Gastroesophageal sphincter (tissue), 4 donors: ENCODE results near the gene OR12D2. TPM values are rescaled to one million over a fixed set of nuclear protein-coding genes. Genes with fewer than 3 reads are reported as not detected.
"Not testable (repeated sequence)": the region's sequence is repeated elsewhere in the genome, so short reads cannot be mapped to it uniquely, and the experiment has no call there.

Experiments
- ATAC-seq: fragments of 150-250 bp; one replicate; pipeline ENCODE4 v1.9.1; 2016; ENCODE audit warnings: mild to moderate bottlenecking, moderate library complexity
- H3K27ac ChIP-seq, 4 donors: fragments of 200-600 bp; sonication (generic) in 3 of 4; 1 replicate in 3 of 4; 2 replicates in 1 of 4; pipeline ENCODE4 v1.5.1; 2016 to 2019
- H3K27me3 ChIP-seq: fragments of 200-600 bp; sonication (generic); one replicate; pipeline ENCODE4 v1.5.1; 2019
- H3K36me3 ChIP-seq, 2 donors: fragments of 200-600 bp; sonication (generic); one replicate each; pipeline ENCODE4 v1.5.1; 2019; ENCODE audit warnings: control low read depth in 1 of 2
- H3K4me1 ChIP-seq, 3 donors: fragments of 200-600 bp; sonication (generic); 1 replicate in 2 of 3; 2 replicates in 1 of 3; pipeline ENCODE4 v1.5.1; 2016 to 2019; ENCODE audit warnings: control low read depth in 2 of 3
- H3K4me3 ChIP-seq, 2 donors: fragments of 200-600 bp; sonication (generic); one replicate each; pipeline ENCODE4 v1.5.1; 2019; ENCODE audit warnings: mild to moderate bottlenecking in 1 of 2, moderate library complexity in 1 of 2
- H3K9me3 ChIP-seq, 3 donors: fragments of 200-600 bp; sonication (generic); one replicate each; pipeline ENCODE4 v1.5.1; 2017 to 2019; ENCODE audit warnings: control low read depth in 2 of 3
- CTCF ChIP-seq, 4 experiments: fragments of 200-600 bp in 2 of 4; fragments of 450-650 bp in 2 of 4; sonication (generic) in 1 of 4; IDR thresholded peaks; one replicate each; pipeline ENCODE4 v1.5.1; 2017 to 2019; ENCODE audit warnings: antibody characterized with exemption in 4 of 4, mild to moderate bottlenecking in 2 of 4, moderate library complexity in 2 of 4
- EP300 ChIP-seq: sonication (generic); formaldehyde crosslinking; IDR thresholded peaks from one replicate; pipeline ENCODE4 v1.6.1; 2017; ENCODE audit warnings: antibody characterized with exemption, mild to moderate bottlenecking
- POLR2A ChIP-seq, 2 donors: fragments of 450-650 bp; IDR thresholded peaks; one replicate each; pipeline ENCODE4 v1.6.1; 2017; ENCODE audit warnings: antibody characterized with exemption in 2 of 2, mild to moderate bottlenecking in 2 of 2, moderate library complexity in 1 of 2
- POLR2AphosphoS5 ChIP-seq: sonication (generic); formaldehyde crosslinking; IDR thresholded peaks from one replicate; pipeline ENCODE4 v1.6.1; 2017; ENCODE audit warnings: antibody characterized with exemption
- WGBS, 2 donors: methylation state at CpG; one replicate each; pipeline ENCODE4 v1.1.5; 2018; ENCODE audit warnings: low coverage in 1 of 2; 5-methylcytosine and 5-hydroxymethylcytosine counted together
- total RNA-seq, 4 donors: library from RNA; depleted of rRNA; stranded (reverse); fragments of >200 nt; gene quantifications; one replicate each; pipeline ENCODE4 v1.1.0, GENCODE V29; 2016

Gene OR12D2
- total RNA-seq, 4 donors from 2014 or later: not detected

GRCh38 chr6:29439006-29439405, 43.6 kb downstream of the OR12D2 start, which contains the start of gene OR10C1:
OR10C1 (plus strand) TSS chr6:29439306; CDS start chr6:29440016, 710 bp downstream.
- ATAC-seq: no peak
- H3K27ac ChIP-seq: no peak within 1 kb of the TSS
- no peaks in the 10 kb centered on the region for H3K27me3 ChIP-seq
- H3K4me3 ChIP-seq: no peak within 1 kb of the TSS
- no peaks in the 10 kb centered on the region for H3K4me1 ChIP-seq
- H3K36me3 ChIP-seq: no peaks in the 10 kb centered on the region
- H3K9me3 ChIP-seq: peaks cover 0 to 4% (median 0%) of the 10 kb centered on the region in 3 donors
- TF ChIP-seq EP300 (no peak), POLR2A (IDR thresholded peaks at IDR 0.05) (no peak), POLR2AphosphoS5 (no peak), CTCF (IDR thresholded peaks at IDR 0.05) (no peak)

DNA sequence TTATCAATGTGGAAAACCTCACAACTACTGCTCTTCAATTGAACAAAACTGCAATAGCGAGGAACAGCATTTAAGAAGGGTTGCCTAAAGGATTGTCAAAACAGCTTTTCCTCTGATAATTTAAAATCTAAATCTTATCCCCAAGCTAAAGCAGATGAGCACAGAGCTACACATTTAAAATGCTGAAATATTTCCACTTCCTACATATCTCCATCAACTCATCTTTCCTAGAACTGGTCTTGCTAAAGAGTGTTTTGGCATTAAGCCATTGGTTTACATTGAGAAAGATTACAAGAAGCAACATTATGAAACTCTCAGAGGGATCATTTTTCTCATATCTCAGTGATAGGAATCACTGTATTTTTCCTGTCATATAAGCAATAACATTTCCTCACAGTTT, 47.3 kb downstream of the OR12D2 start:
- no peaks in the 10 kb centered on the region for H3K9me3 ChIP-seq
- no peaks in the 10 kb centered on the region for H3K27me3 ChIP-seq
- no peaks in the 10 kb centered on the region for H3K36me3 ChIP-seq
- no peaks in the 10 kb centered on the region for H3K4me1 ChIP-seq
- ATAC-seq: no peak
- WGBS, 2 donors: 67 to 78% methylated on average over 1 of the region's 1 CpG
- H3K4me3 ChIP-seq: no peak overlapping the region
- TF ChIP-seq POLR2A (IDR thresholded peaks at IDR 0.05) (no peak), CTCF (IDR thresholded peaks at IDR 0.05) (no peak), EP300 (no peak), POLR2AphosphoS5 (no peak)
- H3K27ac ChIP-seq: no peak overlapping the region

- not testable (repeated sequence) for H3K36me3 ChIP-seq, H3K4me1 ChIP-seq, H3K4me3 ChIP-seq, H3K27me3 ChIP-seq, H3K27ac ChIP-seq, ATAC-seq, H3K9me3 ChIP-seq
- WGBS, 2 donors: 67% methylated on average over 1 of the region's 1 CpG; no CpG with 5 or more reads in 1 of the 2 donors
Measured at GRCh38 chr6:29444031-29444430, 48.6 kb downstream of the OR12D2 start.

Other genes starting within 250 kb of the OR12D2 start
- gene OR2J2, start 224.7 kb upstream of the OR12D2 start, total RNA-seq: not detected
- not detected for gene OR14J1, start 93.9 kb upstream of the OR12D2 start, total RNA-seq
- gene OR5V1, start 26.8 kb upstream of the OR12D2 start, total RNA-seq: not detected
- gene OR12D3, start 20.3 kb upstream of the OR12D2 start, total RNA-seq: not detected
- gene OR12D1, start 19.3 kb downstream of the OR12D2 start, total RNA-seq: not detected
- not detected for gene OR10C1, start 43.7 kb downstream of the OR12D2 start, total RNA-seq
- gene OR11A1, start 61.4 kb downstream of the OR12D2 start, total RNA-seq: not detected
- not detected for gene OR2H1, start 61.5 kb downstream of the OR12D2 start, total RNA-seq
- not detected for gene MAS1L, start 92.3 kb downstream of the OR12D2 start, total RNA-seq
- under 1 TPM in 3 of 4 donors, not detected in 1; 0.31 to 0.47 (median 0.40) TPM for gene UBD, start 164.1 kb downstream of the OR12D2 start, total RNA-seq
- not detected for gene OR2H2, start 189.5 kb downstream of the OR12D2 start, total RNA-seq
- 10 to 100 TPM; 17.8 to 90.1 (median 44.8) TPM for gene GABBR1, start 237.6 kb downstream of the OR12D2 start, total RNA-seq